Stimulated activated memory B cell treated with anti-CD40 and anti-IgM and Interleukin-4, amounts not matched to agents 10 μg/mL and 1 μg/mL and 100 μg/mL, for 72 hours (primary cell): Measurements from ENCODE around the gene SUCO.

Experiments
- ATAC-seq: fragments of 150-1000 bp; cut with Tn5 transposase; 2 replicates; pipeline ENCODE4 v1.10.0; 2021
- H3K27ac Mint-ChIP-seq: one replicate; pipeline ENCODE4 v1.8.0; 2022; ENCODE audit warnings: mild to moderate bottlenecking, mixed read lengths
- H3K27me3 Mint-ChIP-seq: one replicate; pipeline ENCODE4 v1.8.0; 2022; ENCODE audit warnings: mixed read lengths
- H3K36me3 Mint-ChIP-seq: one replicate; pipeline ENCODE4 v1.8.0; 2022; ENCODE audit warnings: mixed read lengths
- H3K4me1 Mint-ChIP-seq: one replicate; pipeline ENCODE4 v1.8.0; 2022; ENCODE audit warnings: mixed read lengths
- H3K4me3 Mint-ChIP-seq: one replicate; pipeline ENCODE4 v1.8.0; 2022; ENCODE audit warnings: mild to moderate bottlenecking, moderate library complexity, mixed read lengths
- H3K9me3 Mint-ChIP-seq: one replicate; pipeline ENCODE4 v1.8.0; 2022; ENCODE audit warnings: mixed read lengths

SUCO gene

DNA sequence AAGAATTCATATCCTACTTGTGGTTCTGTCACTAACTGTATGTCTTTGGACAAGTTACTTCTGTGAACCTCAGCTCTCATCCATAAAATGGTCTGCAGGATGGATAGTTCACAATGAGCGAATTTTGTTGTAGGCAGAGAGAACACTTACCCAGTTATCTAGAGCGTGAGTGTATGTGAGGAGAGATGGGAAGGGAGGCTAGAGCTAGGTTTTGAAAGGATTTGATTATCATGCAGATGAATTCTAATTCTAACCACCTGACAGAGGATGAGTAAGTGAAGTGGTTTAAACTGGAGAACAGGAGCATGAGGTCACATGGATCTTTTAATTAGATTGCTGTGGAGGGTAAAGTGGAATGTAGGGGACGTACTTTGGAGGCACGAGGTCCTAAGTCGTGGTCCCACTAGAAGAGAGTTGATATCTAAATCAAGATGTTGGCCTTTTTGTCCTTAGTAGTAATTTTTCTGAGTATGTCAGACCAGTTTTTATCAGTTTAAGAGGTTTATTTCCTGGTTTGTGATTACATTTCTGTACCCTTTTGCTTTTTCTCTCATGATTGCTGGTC lies 5.0 kb downstream of the SUCO start:
- no peak overlapping the region for H3K27ac Mint-ChIP-seq
- H3K4me3 Mint-ChIP-seq = no peak overlapping the region

DNA sequence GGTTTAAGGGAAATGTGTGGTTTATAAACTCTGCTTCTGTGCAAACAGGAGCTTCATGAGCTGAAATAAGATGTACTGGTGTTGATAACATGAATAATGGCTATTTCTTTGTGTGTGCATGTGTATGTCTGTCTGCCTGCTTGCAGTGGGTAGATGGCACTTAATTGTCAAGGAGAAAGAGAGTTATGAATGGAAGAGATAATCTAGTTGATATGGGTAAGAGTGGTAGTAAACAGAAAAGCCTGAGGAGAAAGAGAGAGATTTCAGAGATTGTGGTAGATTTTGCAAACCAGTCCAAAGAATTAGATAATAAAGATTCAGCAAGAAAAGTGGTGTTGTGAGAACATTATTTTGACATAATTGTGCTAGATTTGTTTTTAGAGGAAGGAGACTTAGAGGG lies 7.7 kb downstream of the SUCO start:
- no peaks in the 10 kb centered on the region for H3K27me3 Mint-ChIP-seq
- no peak for ATAC-seq
- no peaks in the 10 kb centered on the region for H3K9me3 Mint-ChIP-seq
- peaks cover 11% of the 10 kb centered on the region for H3K36me3 Mint-ChIP-seq
- no peak overlapping the region for H3K4me3 Mint-ChIP-seq
- H3K27ac Mint-ChIP-seq = no peak overlapping the region
- peaks cover 40% of the 10 kb centered on the region for H3K4me1 Mint-ChIP-seq

More for the DNA sequence above, 5.0 kb downstream of the SUCO start:
- Mint-ChIP-seq H3K27me3 (no peaks in the 10 kb centered on the region), H3K9me3 (no peaks in the 10 kb centered on the region), H3K36me3 (peaks cover 11% of the 10 kb centered on the region), H3K4me1 (peaks cover 61% of the 10 kb centered on the region)
- ATAC-seq = no peak

DNA sequence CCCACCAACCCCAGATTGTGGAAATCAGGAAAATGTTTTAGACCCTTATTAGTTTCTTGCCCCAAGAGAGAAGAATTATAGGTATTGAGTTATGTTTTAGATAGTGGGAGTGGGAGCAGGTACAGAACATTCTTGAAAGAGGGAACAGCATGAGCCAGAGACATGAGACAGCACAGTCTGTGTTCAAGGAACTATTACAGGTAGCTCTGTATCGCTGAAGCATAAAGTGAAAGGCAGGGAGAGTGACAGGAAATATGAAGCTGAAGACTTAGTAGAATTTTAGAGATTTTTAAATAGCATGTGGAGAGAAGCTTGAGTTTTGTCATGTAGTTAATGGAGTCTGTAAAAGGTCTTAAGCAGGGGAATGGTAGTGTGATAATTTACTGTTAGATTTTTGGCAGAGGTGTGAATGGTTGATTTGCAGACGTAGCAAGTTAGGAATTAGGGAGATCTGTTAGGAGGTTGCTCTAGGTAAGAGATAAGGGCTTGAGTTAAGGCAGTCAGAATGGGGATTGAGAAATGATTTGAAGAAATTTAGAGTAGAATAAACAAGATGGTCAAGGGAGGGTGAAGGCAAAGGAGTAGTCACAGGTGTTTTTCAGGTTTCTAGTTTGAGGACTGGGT lies 11.6 kb downstream of the SUCO start:
- Mint-ChIP-seq H3K27me3 (no peaks in the 10 kb centered on the region), H3K27ac (no peak overlapping the region), H3K36me3 (peaks cover 5% of the 10 kb centered on the region), H3K9me3 (no peaks in the 10 kb centered on the region), H3K4me3 (no peak overlapping the region), H3K4me1 (peaks cover 50% of the 10 kb centered on the region)
- no peak for ATAC-seq

DNA sequence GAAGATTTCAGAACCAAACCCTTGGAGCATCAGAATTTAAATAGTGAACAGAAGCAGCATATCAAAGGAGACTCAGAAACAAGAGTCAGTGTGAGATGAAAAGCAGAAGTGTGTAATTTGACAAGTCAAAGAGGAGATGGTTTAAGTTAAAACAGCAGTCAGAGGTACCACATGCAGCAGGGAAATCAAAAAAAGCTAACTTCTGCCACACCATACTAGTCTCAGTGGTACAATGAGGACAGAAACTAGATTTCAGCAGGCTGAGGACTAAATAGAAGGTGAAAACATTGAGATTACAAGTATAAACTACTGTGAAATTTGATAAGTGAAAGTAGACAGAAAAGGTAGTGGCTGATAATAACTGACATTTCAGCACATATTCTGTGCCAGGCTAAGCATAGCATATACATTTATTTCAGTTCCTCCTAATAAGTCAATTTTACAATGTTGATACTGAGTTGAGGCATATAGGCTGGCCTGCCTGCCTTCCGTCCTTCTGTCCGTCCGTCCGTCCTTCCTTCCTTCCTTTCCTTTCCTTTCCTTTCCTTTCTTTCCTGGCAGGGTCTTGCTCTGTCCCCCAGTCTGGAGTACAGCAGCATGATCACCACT lies 12.6 kb downstream of the SUCO start:
- H3K9me3 Mint-ChIP-seq = no peaks in the 10 kb centered on the region

DNA sequence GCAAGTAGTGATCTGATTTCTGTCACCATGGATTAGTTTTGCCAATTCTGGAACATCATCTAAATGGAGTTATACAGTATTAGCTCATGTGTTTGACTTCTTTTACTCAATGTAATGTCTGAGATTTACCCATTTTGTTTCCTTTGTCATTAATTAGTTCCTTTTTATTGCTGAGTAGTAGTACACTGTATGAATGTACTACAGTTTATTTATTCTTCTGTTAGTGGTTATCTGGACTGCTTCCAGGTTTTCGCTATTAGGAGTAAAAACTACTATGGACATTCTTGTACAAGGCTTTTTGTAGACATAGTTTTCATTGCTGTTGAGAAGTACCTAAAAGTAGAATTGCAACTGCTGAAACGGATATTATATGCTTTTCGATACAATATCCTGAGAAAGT lies 14.1 kb downstream of the SUCO start:
- Mint-ChIP-seq H3K27ac (no peak overlapping the region), H3K4me1 (peaks cover 43% of the 10 kb centered on the region)

More for the DNA sequence above, 12.6 kb downstream of the SUCO start:
- no peak overlapping the region for H3K4me3 Mint-ChIP-seq
- peak; percentile 84 for ATAC-seq
- peaks cover 52% of the 10 kb centered on the region for H3K4me1 Mint-ChIP-seq
- no peaks in the 10 kb centered on the region for H3K27me3 Mint-ChIP-seq
- H3K27ac Mint-ChIP-seq = no peak overlapping the region
- peaks cover 5% of the 10 kb centered on the region for H3K36me3 Mint-ChIP-seq

DNA sequence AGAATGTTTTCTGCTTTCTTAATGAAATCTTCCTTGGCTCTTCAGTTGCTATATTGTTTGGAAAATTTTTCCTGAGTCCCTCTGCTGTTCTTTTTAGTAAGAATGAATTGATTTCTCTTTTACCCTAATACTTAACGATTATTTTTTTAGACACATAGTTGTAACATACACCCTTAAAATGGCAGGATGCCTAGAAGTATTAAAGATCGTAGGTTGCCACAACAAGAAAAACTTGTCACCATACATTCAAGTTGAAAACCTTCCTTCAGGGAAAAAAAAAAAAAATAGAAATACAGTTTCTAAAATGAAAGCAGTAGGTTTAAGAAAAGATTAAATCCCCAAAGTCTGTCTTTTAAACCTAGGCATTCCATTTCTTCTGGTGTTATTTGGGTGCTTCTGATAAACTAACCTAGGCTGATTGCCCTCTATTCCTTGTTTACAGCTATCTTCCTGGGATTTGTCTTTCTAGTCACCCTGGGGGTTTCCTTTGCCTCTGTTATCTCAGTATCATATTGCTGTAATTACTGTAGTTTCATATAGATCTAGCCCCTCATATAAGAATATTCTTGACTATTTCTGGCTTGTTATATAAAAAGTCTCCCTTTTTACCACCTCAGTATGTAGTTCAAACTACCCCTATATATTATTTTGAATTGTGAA lies 16.8 kb downstream of the SUCO start:
- no peak overlapping the region for H3K27ac Mint-ChIP-seq
- no peaks in the 10 kb centered on the region for H3K9me3 Mint-ChIP-seq
- H3K4me1 Mint-ChIP-seq = peaks cover 35% of the 10 kb centered on the region

More for the DNA sequence above, 14.1 kb downstream of the SUCO start:
- H3K9me3 Mint-ChIP-seq = no peaks in the 10 kb centered on the region
- H3K4me3 Mint-ChIP-seq = no peak overlapping the region
- no peak for ATAC-seq
- no peaks in the 10 kb centered on the region for H3K36me3 Mint-ChIP-seq
- no peaks in the 10 kb centered on the region for H3K27me3 Mint-ChIP-seq

DNA sequence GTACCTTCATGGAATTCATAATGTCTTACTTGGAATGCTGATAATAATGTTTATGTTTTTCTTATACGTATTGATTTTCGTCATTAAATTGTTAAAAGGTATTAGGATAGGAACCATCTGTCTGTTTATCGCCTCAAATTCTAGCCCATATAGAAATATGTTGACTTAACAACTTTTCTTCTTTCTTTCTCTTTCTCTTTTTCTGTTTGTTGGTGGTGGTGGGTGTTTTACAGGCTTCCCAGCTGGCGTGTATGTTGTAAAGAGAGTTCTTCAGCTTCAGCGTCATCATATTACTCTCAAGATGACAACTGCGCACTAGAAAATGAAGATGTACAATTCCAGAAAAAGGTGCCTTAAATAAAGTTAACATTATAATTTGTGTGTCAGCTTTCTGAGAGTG lies 18.3 kb downstream of the SUCO start:
- no peak for ATAC-seq
- Mint-ChIP-seq H3K27me3 (no peaks in the 10 kb centered on the region), H3K9me3 (no peaks in the 10 kb centered on the region), H3K27ac (peak overlapping the region; percentile 59), H3K4me3 (no peak overlapping the region), H3K36me3 (peaks cover 13% of the 10 kb centered on the region), H3K4me1 (peaks cover 41% of the 10 kb centered on the region)

More for the DNA sequence above, 16.8 kb downstream of the SUCO start:
- ATAC-seq = no peak
- H3K36me3 Mint-ChIP-seq = peaks cover under 1% of the 10 kb centered on the region
- H3K27me3 Mint-ChIP-seq = no peaks in the 10 kb centered on the region
- no peak overlapping the region for H3K4me3 Mint-ChIP-seq

DNA sequence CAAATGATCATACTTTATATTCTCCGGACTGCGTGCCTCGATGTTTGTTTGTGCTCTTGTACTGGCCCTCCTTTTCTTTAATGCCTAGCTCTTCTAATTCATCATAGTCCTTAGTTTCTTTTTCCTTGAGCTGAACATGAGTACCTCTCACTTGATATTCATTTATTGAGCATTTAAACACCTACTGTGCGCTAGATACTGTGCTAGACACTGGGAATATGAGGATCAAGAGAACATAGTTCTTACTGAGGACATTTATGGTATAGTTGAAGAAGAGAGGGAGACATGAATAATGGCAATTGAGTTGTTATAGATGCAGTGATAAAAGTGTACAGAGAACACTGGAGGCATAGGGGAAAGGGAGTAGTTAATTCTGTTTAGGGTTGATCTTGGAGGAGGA lies 22.0 kb downstream of the SUCO start:
- Mint-ChIP-seq H3K27me3 (no peaks in the 10 kb centered on the region), H3K4me1 (peaks cover 17% of the 10 kb centered on the region), H3K4me3 (no peak overlapping the region), H3K27ac (no peak overlapping the region), H3K9me3 (no peaks in the 10 kb centered on the region), H3K36me3 (peaks cover 35% of the 10 kb centered on the region)
- ATAC-seq = no peak

DNA sequence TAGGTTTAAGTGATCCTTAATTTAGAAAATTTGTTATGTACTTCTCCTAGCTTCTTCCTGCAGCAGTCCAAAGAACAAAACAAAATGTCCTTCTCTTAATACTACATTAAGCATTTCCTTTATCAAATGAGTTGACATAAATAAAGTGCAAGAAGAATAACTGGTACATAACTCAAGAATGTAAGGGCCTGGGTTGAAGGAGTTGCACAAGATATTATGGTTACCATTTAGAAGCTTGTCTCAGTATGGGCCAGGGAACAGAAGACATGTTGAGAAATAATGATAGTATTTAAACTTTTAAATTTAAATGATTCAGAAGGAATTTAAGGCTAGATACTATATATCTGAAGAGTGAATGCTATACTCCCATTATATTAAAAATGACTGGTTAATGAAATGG lies 23.5 kb downstream of the SUCO start:
- H3K4me1 Mint-ChIP-seq = peaks cover 10% of the 10 kb centered on the region
- H3K9me3 Mint-ChIP-seq = no peaks in the 10 kb centered on the region
- H3K4me3 Mint-ChIP-seq = no peak overlapping the region
- no peaks in the 10 kb centered on the region for H3K27me3 Mint-ChIP-seq
- H3K36me3 Mint-ChIP-seq = peaks cover 48% of the 10 kb centered on the region
- ATAC-seq = no peak
- no peak overlapping the region for H3K27ac Mint-ChIP-seq

DNA sequence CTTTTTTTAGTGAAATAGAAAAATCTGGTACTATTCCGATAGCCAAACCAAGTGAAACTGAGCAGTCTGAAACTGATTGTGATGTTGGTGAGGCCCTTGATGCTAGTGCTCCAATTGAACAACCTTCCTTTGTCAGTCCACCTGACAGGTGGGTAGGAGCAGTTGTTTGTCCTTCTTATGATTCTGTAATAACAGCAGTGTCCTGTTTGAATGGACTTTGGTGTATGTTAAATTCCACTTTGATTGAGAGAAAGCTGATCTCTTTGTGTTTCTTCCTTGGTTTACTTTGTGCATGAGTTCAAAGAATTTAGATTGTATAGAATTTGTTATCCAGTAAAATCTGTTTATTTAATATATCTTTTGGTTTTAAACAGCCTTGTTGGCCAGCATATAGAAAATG lies 24.3 kb downstream of the SUCO start:
- H3K4me1 Mint-ChIP-seq = peaks cover 6% of the 10 kb centered on the region
- no peaks in the 10 kb centered on the region for H3K27me3 Mint-ChIP-seq
- no peak overlapping the region for H3K27ac Mint-ChIP-seq
- no peak overlapping the region for H3K4me3 Mint-ChIP-seq
- no peaks in the 10 kb centered on the region for H3K9me3 Mint-ChIP-seq
- peaks cover 55% of the 10 kb centered on the region for H3K36me3 Mint-ChIP-seq
- no peak for ATAC-seq

DNA sequence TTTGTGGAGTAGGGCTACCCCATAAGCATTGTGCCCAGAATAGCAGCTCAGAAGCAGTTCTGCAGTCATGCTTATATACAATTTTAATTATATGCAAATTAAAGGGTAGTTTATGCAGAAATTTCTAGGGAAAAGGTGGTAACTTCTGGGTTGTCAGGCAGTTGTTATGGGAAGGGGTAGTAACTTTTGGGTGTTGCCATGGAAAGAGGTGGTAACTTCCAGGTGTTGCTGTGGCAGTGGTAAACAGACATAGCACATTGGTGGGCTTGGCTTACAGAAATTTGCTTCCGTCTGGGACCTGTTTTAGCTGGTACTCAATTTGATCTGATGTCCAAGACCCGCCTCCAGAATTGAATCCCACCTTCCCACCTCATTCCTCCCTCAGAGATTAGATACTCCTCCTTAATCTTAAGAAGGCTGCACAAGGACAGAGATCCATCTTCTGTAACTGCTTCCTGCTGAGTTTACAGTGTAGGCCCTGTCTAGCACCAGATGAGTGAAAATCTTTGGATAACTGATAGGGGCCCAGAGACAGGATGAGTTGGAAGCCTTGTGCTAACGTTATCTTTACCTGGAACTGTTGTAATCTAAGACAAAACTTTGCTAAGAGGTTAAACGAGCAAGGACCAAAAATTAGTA lies 26.7 kb downstream of the SUCO start:
- peaks cover 78% of the 10 kb centered on the region for H3K36me3 Mint-ChIP-seq
- H3K4me1 Mint-ChIP-seq = peaks cover 14% of the 10 kb centered on the region
- H3K27me3 Mint-ChIP-seq = no peaks in the 10 kb centered on the region
- no peak for ATAC-seq
- H3K4me3 Mint-ChIP-seq = no peak overlapping the region
- H3K9me3 Mint-ChIP-seq = peaks cover 9% of the 10 kb centered on the region
- H3K27ac Mint-ChIP-seq = no peak overlapping the region

DNA sequence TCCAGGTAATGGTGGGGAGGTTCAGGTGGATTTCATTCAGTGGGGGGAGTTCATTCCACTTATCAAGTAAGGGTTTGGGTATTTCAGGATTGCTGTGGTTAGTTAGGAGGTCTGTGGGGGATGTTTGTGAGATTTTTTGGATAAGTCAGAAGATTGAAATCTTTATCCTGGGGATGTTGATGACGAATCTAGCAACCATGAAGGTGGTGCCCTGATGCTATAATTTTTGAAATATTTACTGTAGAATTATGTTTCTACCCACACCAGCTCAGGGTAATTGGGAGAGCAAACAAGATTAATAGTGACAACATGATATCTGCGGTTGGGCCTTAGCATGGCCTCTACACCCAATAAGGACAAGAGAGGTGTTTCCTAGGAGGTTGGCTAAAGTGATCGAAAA lies 28.3 kb downstream of the SUCO start:
- Mint-ChIP-seq H3K4me3 (no peak overlapping the region), H3K27me3 (no peaks in the 10 kb centered on the region), H3K36me3 (peaks cover 80% of the 10 kb centered on the region), H3K27ac (no peak overlapping the region), H3K4me1 (peaks cover 8% of the 10 kb centered on the region), H3K9me3 (peaks cover 9% of the 10 kb centered on the region)
- no peak for ATAC-seq

DNA sequence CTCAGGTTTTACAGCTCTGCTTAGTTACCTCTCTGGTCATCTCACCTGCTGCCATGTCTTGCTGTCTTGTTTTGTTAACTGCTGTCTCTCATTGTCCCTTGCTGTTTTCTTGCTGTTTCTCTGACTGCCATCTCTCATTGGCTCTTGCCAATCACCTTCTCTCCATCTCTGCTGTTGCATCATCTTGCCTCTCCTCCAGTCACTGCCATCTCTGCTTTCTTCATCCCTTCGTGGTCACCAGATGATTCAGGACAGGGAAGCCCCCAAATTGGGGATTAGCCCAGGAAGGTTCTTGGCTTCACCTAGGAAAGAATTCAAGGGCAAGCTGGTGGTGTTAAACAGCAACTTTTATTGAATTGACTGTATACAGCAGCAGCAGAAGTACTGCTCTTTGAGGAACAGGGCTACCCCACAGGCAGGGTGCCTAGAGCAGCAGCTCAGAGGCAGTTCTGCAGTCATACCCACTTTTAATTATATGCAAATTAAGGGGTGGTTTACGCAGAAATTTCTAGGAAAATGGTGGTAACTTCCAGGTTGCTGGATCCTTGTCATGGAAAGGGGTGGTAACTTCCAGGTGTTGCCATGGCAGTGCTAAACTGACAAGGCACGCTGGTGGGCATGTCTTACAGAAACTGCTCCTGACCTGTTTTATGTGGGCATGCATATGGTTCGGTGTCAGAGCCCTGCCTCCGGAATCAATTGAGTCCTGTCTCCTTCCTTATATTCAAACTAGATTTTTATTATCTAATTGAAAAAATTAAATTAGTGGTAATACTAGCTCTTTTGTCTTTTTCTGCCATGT lies 33.4 kb downstream of the SUCO start:
- no peaks in the 10 kb centered on the region for H3K27me3 Mint-ChIP-seq
- ATAC-seq = no peak
- no peak overlapping the region for H3K4me3 Mint-ChIP-seq
- H3K27ac Mint-ChIP-seq = no peak overlapping the region
- peaks cover 71% of the 10 kb centered on the region for H3K36me3 Mint-ChIP-seq
- peaks cover 9% of the 10 kb centered on the region for H3K9me3 Mint-ChIP-seq
- peaks cover 8% of the 10 kb centered on the region for H3K4me1 Mint-ChIP-seq

DNA sequence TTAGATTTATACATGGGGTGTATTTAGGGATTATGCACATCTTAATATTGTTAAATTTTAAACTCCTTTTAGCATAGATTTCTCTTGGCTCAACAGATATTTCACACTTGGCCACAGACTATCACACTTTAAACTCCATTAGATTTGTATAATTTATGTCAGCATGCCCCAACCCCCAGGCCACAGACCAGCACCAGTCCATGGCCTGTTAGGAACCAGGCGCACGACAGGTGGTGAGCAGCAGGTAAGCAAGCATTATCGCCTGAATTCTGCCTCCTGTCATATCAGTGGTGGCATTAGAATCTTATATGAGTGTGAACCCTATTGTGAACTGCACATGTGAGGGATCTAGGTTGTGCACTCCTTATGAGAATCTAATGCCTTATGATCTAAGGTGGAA lies 34.8 kb downstream of the SUCO start:
- Mint-ChIP-seq H3K36me3 (peaks cover 60% of the 10 kb centered on the region), H3K27ac (no peak overlapping the region), H3K27me3 (no peaks in the 10 kb centered on the region), H3K4me1 (peaks cover 8% of the 10 kb centered on the region), H3K4me3 (no peak overlapping the region), H3K9me3 (peaks cover 8% of the 10 kb centered on the region)
- ATAC-seq = no peak

DNA sequence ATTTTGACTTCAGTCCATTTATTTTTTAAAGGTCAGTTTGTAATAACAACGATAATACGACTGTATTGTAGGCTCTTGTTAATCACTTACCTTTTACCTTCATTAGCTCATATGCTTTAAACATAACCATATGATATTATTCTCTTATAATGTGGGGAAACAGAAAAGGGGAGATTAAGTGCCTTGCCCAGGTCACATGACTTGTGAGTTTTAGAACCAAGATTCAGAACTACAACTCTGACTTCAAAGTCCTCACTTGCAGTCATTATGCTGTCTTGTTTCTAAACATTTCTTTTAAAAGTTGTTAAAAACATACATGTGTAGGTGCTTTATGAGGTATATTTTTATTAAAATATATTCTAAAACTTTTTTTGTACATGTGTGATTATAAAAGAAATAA lies 41.1 kb downstream of the SUCO start:
- Mint-ChIP-seq H3K9me3 (no peaks in the 10 kb centered on the region), H3K36me3 (peaks cover 29% of the 10 kb centered on the region), H3K27me3 (no peaks in the 10 kb centered on the region), H3K27ac (no peak overlapping the region), H3K4me3 (no peak overlapping the region), H3K4me1 (no peaks in the 10 kb centered on the region)
- no peak for ATAC-seq
